Neural cell (in vitro differentiated cells): ENCODE results near the gene PGBD2. TPM values are rescaled to one million over a fixed set of nuclear protein-coding genes. Genes with fewer than 3 reads are reported as not detected.
"Not testable (repeated sequence)": the region's sequence is repeated elsewhere in the genome, so short reads cannot be mapped to it uniquely, and the experiment has no call there.

Experiments
- H2AFZ ChIP-seq: fragments of 200-600, 300-800 bp; sonication (generic), shearing (Covaris generic); 2 replicates; pipeline ENCODE4 v1.6.0; 2014; ENCODE audit warnings: low read depth, mild to moderate bottlenecking, antibody characterized with exemption, low read length, moderate library complexity
- H3F3A ChIP-seq: fragments of 200-600 bp; shearing (Covaris generic); 2 replicates; pipeline ENCODE4 v1.6.1; 2016; ENCODE audit warnings: mild to moderate bottlenecking, moderate library complexity, mixed read lengths, antibody characterized with exemption, low read length; ENCODE audit not compliant: insufficient read depth, poor library complexity, severe bottlenecking
- H3K27ac ChIP-seq: fragments of 200-600, 300-800 bp; sonication (generic), shearing (Covaris generic); 2 replicates; pipeline ENCODE4 v1.5.1; 2014; ENCODE audit warnings: mild to moderate bottlenecking, low read length, moderate library complexity
- H3K27me3 ChIP-seq: fragments of 300-800, 200-600 bp; sonication (generic), shearing (Covaris generic); 2 replicates; pipeline ENCODE4 v1.6.0; 2014; ENCODE audit warnings: mild to moderate bottlenecking, low read depth, low read length, moderate library complexity; ENCODE audit not compliant: insufficient read depth
- H3K36me3 ChIP-seq: fragments of 300-800, 200-600 bp; sonication (generic), shearing (Covaris generic); 2 replicates; pipeline ENCODE4 v1.5.1; 2014; ENCODE audit warnings: mild to moderate bottlenecking, antibody characterized with exemption, low read length, moderate library complexity; ENCODE audit not compliant: insufficient read depth
- H3K4me2 ChIP-seq: fragments of 300-800, 200-600 bp; sonication (generic), shearing (Covaris generic); 2 replicates; pipeline ENCODE4 v1.6.0; 2014; ENCODE audit warnings: mild to moderate bottlenecking, low read length
- H3K4me3 ChIP-seq: fragments of 300-800, 200-600 bp; sonication (generic), shearing (Covaris generic); 2 replicates; pipeline ENCODE4 v1.5.1; 2014; ENCODE audit warnings: mild to moderate bottlenecking, low read length, moderate library complexity
- H3K79me2 ChIP-seq: fragments of 200-600 bp; shearing (Covaris generic); replicated peaks from 2 replicates; pipeline ENCODE4 v1.6.0; 2014; ENCODE audit warnings: mild to moderate bottlenecking, low read length, moderate library complexity; ENCODE audit not compliant: insufficient read depth
- H3K9ac ChIP-seq: fragments of 300-800, 200-600 bp; sonication (generic), shearing (Covaris generic); 2 replicates; pipeline ENCODE4 v1.6.1; 2016; ENCODE audit warnings: mild to moderate bottlenecking, low read length, mixed read lengths
- H3K9me2 ChIP-seq: fragments of 200-600 bp; shearing (Covaris generic); 2 replicates; pipeline ENCODE4 v1.6.1; 2016; ENCODE audit warnings: mild to moderate bottlenecking, low read length, mixed read lengths; ENCODE audit not compliant: insufficient read depth
- H3K9me3 ChIP-seq: fragments of 200-600, 300-800 bp; sonication (generic), shearing (Covaris generic); 2 replicates; pipeline ENCODE4 v1.6.1; 2016; ENCODE audit warnings: mild to moderate bottlenecking, mixed run types, low read length, moderate library complexity, mixed read lengths
- H4K20me1 ChIP-seq: fragments of 200-600 bp; shearing (Covaris generic); 2 replicates; pipeline ENCODE4 v1.6.1; 2016; ENCODE audit warnings: mild to moderate bottlenecking, mixed run types; ENCODE audit not compliant: insufficient read depth
- CTCF ChIP-seq: fragments of 450-650 bp; IDR thresholded peaks from 2 replicates; pipeline ENCODE4 v1.5.1; 2014; ENCODE audit warnings: antibody characterized with exemption, mild to moderate bottlenecking, moderate library complexity; ENCODE audit not compliant: poor library complexity, severe bottlenecking
- EP300 ChIP-seq: fragments of 450-650 bp; conservative IDR thresholded peaks from 2 replicates; pipeline ENCODE4 v1.6.1; 2014; ENCODE audit warnings: antibody characterized with exemption, mild to moderate bottlenecking, moderate library complexity; ENCODE audit not compliant: poor library complexity, severe bottlenecking
- EZH2 ChIP-seq: fragments of 200-600, 300-800 bp; shearing (Covaris generic), sonication (generic); IDR thresholded peaks from 2 replicates; pipeline ENCODE4 v1.6.1; 2014; ENCODE audit warnings: antibody characterized with exemption, low read length, borderline replicate concordance, mild to moderate bottlenecking; ENCODE audit not compliant: insufficient read depth, poor library complexity, severe bottlenecking
- MXI1 ChIP-seq: fragments of 450-650 bp; conservative IDR thresholded peaks from 2 replicates; pipeline ENCODE4 v1.6.1; 2014; ENCODE audit warnings: antibody characterized with exemption, mild to moderate bottlenecking; ENCODE audit not compliant: poor library complexity, severe bottlenecking
- POLR2AphosphoS5 ChIP-seq: IDR thresholded peaks from 2 replicates; pipeline ENCODE4 v1.6.1; 2012
- RAD21 ChIP-seq: fragments of 450-650 bp; conservative IDR thresholded peaks from 2 replicates; pipeline ENCODE4 v1.6.1; 2014; ENCODE audit warnings: antibody characterized with exemption, mild to moderate bottlenecking, moderate library complexity
- REST ChIP-seq: IDR thresholded peaks from 2 replicates; pipeline ENCODE4 v1.6.1; 2012; ENCODE audit warnings: borderline replicate concordance
- SMC3 ChIP-seq: fragments of 450-650 bp; conservative IDR thresholded peaks from 2 replicates; pipeline ENCODE4 v1.6.1; 2014; ENCODE audit warnings: antibody characterized with exemption, mild to moderate bottlenecking, moderate library complexity; ENCODE audit not compliant: poor library complexity
- TAF1 ChIP-seq: IDR thresholded peaks from 2 replicates; pipeline ENCODE4 v1.6.1; 2012; ENCODE audit warnings: low read depth
- polyA plus RNA-seq: library from polyadenylated mRNA; depleted of rRNA; stranded (reverse); fragments of >200 nt; gene quantifications from 2 replicates; pipeline ENCODE4 v1.2.3, GENCODE V29; 2014

The PGBD2 gene
- polyA plus RNA-seq, 1 donor from 2014 or later: 8.1 TPM

- no peaks in the 10 kb centered on the region for H3K36me3 ChIP-seq
- TF ChIP-seq CTCF: no peak
- no peak for TF ChIP-seq EZH2
- no peak for TF ChIP-seq SMC3
- TF ChIP-seq RAD21: no peak
- TF ChIP-seq POLR2AphosphoS5: no peak
- no peak for TF ChIP-seq EP300
- TF ChIP-seq MXI1: no peak
- TF ChIP-seq TAF1: no peak
- TF ChIP-seq REST: no peak
Observed at GRCh38 chr1:248881261-248881660, 24.8 kb upstream of the PGBD2 start.

GRCh38 chr1:248882427-248882826 lies 23.6 kb upstream of the PGBD2 start:
- not testable (repeated sequence) for H3K36me3 ChIP-seq, H4K20me1 ChIP-seq, H3K9me3 ChIP-seq, H3K79me2 ChIP-seq, H3F3A ChIP-seq, H3K9ac ChIP-seq, H3K4me3 ChIP-seq, H3K4me2 ChIP-seq, H3K9me2 ChIP-seq, H3K27ac ChIP-seq, H3K27me3 ChIP-seq, H2AFZ ChIP-seq

More at GRCh38 chr1:248881261-248881660, 24.8 kb upstream of the PGBD2 start:
- Histone ChIP-seq H3K9me3 (no peaks in the 10 kb centered on the region), H3F3A (no peaks in the 10 kb centered on the region), H4K20me1 (no peaks in the 10 kb centered on the region), H3K27me3 (no peaks in the 10 kb centered on the region), H3K9ac (no peak overlapping the region), H3K4me3 (no peak overlapping the region), H3K4me2 (no peak overlapping the region), H3K79me2 (no peaks in the 10 kb centered on the region), H3K27ac (no peak overlapping the region), H3K9me2 (no peaks in the 10 kb centered on the region), H2AFZ (no peak overlapping the region)

GRCh38 chr1:248884632-248885295 lies 21.3 kb upstream of the PGBD2 start:
- Histone ChIP-seq H3K4me3 (no peak overlapping the region), H3K9ac (no peak overlapping the region), H4K20me1 (no peaks in the 10 kb centered on the region), H3K79me2 (no peaks in the 10 kb centered on the region), H3K27me3 (no peaks in the 10 kb centered on the region), H3K36me3 (no peaks in the 10 kb centered on the region), H3K27ac (no peak overlapping the region), H3K9me2 (no peaks in the 10 kb centered on the region), H3F3A (no peaks in the 10 kb centered on the region), H2AFZ (no peak overlapping the region), H3K9me3 (no peaks in the 10 kb centered on the region), H3K4me2 (no peak overlapping the region)
- TF ChIP-seq CTCF: no peak
- no peak for TF ChIP-seq POLR2AphosphoS5
- TF ChIP-seq TAF1: no peak
- no peak for TF ChIP-seq SMC3
- TF ChIP-seq EZH2: no peak
- no peak for TF ChIP-seq EP300
- no peak for TF ChIP-seq REST
- no peak for TF ChIP-seq MXI1
- TF ChIP-seq RAD21: no peak
